GM12878 (cell line): ENCODE results near the gene SCAI.

Experiments used
- IRF4 ChIP-seq: IDR thresholded peaks from 2 replicates; pipeline ENCODE4 v1.6.1; 2011; ENCODE audit warnings: low read depth, low read length
- POLR2A ChIP-seq: IDR thresholded peaks from 2 replicates; pipeline ENCODE4 v1.6.1; 2011; ENCODE audit warnings: low read depth, mild to moderate bottlenecking, low read length
- TF ChIP-seq, protein P1 (sequence below), 3 experiments: IDR thresholded peaks in 2 of 3; conservative IDR thresholded peaks in 1 of 3; 2 replicates each; pipeline ENCODE4 v1.5.1; 2011; ENCODE audit warnings: low read depth in 3 of 3, low read length in 3 of 3, mild to moderate bottlenecking in 3 of 3, control low read depth in 2 of 3, moderate library complexity in 2 of 3, inconsistent platforms in 1 of 3, mixed read lengths in 1 of 3; ENCODE audit not compliant: control insufficient read depth in 2 of 3, insufficient read depth in 1 of 3; ENCODE audit errors: extremely low read depth in 1 of 3

DNA sequence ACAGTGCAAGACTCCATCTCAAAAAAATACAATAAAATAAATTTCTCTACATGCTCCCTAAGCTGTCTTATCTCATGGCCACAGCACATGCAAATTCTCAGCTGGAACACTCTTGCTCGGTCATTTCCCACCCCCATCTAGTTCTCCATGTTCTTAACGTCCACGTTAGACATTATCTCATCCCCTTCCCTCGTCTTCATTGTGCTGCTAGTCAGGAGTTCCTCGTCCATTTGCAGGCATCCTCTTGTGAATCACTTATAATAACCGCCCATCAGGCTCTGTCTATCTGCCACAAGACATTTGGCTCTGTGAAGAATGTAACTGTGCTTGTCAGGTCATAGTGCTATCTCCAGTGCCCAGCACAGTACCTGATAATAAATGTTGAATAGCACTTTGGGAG, 169.5 kb downstream of the SCAI start:
- TF ChIP-seq, protein P1, sequence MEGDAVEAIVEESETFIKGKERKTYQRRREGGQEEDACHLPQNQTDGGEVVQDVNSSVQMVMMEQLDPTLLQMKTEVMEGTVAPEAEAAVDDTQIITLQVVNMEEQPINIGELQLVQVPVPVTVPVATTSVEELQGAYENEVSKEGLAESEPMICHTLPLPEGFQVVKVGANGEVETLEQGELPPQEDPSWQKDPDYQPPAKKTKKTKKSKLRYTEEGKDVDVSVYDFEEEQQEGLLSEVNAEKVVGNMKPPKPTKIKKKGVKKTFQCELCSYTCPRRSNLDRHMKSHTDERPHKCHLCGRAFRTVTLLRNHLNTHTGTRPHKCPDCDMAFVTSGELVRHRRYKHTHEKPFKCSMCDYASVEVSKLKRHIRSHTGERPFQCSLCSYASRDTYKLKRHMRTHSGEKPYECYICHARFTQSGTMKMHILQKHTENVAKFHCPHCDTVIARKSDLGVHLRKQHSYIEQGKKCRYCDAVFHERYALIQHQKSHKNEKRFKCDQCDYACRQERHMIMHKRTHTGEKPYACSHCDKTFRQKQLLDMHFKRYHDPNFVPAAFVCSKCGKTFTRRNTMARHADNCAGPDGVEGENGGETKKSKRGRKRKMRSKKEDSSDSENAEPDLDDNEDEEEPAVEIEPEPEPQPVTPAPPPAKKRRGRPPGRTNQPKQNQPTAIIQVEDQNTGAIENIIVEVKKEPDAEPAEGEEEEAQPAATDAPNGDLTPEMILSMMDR (IDR thresholded peaks at IDR 0.05 in 2 of 3, conservative IDR thresholded peaks at IDR 0.05 in 1 of 3; ENCODE audit: control insufficient read depth in 2 of 3, extremely low read depth in 1 of 3, insufficient read depth in 1 of 3, low read depth in 3 of 3, low read length in 3 of 3) = no peak
- TF ChIP-seq IRF4 = no peak
- TF ChIP-seq POLR2A = no peak
